HepG2 (cell line): ENCODE measurements around the gene NCOA4. TPM values are rescaled to one million over a fixed set of nuclear protein-coding genes. Genes with fewer than 3 reads are reported as not detected.

Source experiments
- CREB1 ChIP-seq, 2 experiments: fragments of 450-650 bp in 1 of 2; IDR thresholded peaks; 2 replicates each; pipeline ENCODE4 v1.6.1; 2016 to 2017; ENCODE audit warnings: control low read depth in 1 of 2, mild to moderate bottlenecking in 1 of 2, missing compliant biosample characterization in 1 of 2, missing genetic modification characterization in 1 of 2
- FOXA1 ChIP-seq, 2 experiments: fragments of 450-650 bp in 1 of 2; sonication (generic) in 1 of 2; formaldehyde crosslinking in 1 of 2; IDR thresholded peaks; 2 replicates each; pipeline versions ENCODE4 v1.4.0 to v1.6.1; 2016 to 2020; ENCODE audit warnings: missing genetic modification reagents in 1 of 2
- FOXA3 ChIP-seq: IDR thresholded peaks from 2 replicates; pipeline ENCODE4 v1.6.1; 2016; ENCODE audit warnings: missing genetic modification reagents, missing compliant biosample characterization
- GABPA ChIP-seq, 2 experiments: IDR thresholded peaks; 2 replicates each; pipeline ENCODE4 v1.6.1; 2011 to 2016; ENCODE audit warnings: low read depth in 2 of 2, low read length in 1 of 2, missing biosample characterization in 1 of 2, missing genetic modification characterization in 1 of 2
- GATAD1 ChIP-seq: IDR thresholded peaks from 2 replicates; pipeline ENCODE4 v1.6.1; 2016; ENCODE audit warnings: missing genetic modification reagents, missing compliant biosample characterization
- HNRNPK ChIP-seq: fragments of 200-400 bp; formaldehyde crosslinking; IDR thresholded peaks from 2 replicates; pipeline ENCODE4 v1.6.1; 2018; ENCODE audit warnings: low read length, low read depth, moderate library complexity, mild to moderate bottlenecking; ENCODE audit not compliant: poor library complexity, severe bottlenecking
- LBX2 ChIP-seq: sonication (generic); formaldehyde crosslinking; IDR thresholded peaks from 2 replicates; pipeline ENCODE4 v1.5.0; 2020; ENCODE audit warnings: missing genetic modification reagents, mild to moderate bottlenecking, borderline replicate concordance
- MTA1 ChIP-seq: sonication (generic); formaldehyde crosslinking; IDR thresholded peaks from 2 replicates; pipeline ENCODE4 v1.4.0; 2020; ENCODE audit warnings: missing genetic modification reagents, mild to moderate bottlenecking, borderline replicate concordance
- MTERF4 ChIP-seq: sonication (generic); formaldehyde crosslinking; IDR thresholded peaks from 2 replicates; pipeline ENCODE4 v1.8.0; 2023; ENCODE audit warnings: mild to moderate bottlenecking, missing genetic modification reagents
- SAP130 ChIP-seq: IDR thresholded peaks from 2 replicates; pipeline ENCODE4 v1.6.1; 2016; ENCODE audit warnings: low read depth
- TMF1 ChIP-seq: sonication (generic); formaldehyde crosslinking; IDR thresholded peaks from 2 replicates; pipeline ENCODE4 v1.8.1; 2022; ENCODE audit warnings: low read depth, missing genetic modification reagents
- TP53 ChIP-seq: sonication (generic); formaldehyde crosslinking; conservative IDR thresholded peaks from 2 replicates; pipeline ENCODE4 v1.4.0; 2020; ENCODE audit warnings: missing genetic modification reagents
- ZBTB1 ChIP-seq: sonication (generic); formaldehyde crosslinking; IDR thresholded peaks from 2 replicates; pipeline ENCODE4 v1.4.0; 2020; ENCODE audit warnings: missing genetic modification reagents, borderline replicate concordance
- ZBTB39 ChIP-seq: sonication (generic); formaldehyde crosslinking; IDR thresholded peaks from 2 replicates; pipeline ENCODE4 v1.5.0; 2020; ENCODE audit warnings: missing genetic modification reagents
- ZNF414 ChIP-seq: sonication (generic); formaldehyde crosslinking; IDR thresholded peaks from 2 replicates; pipeline ENCODE4 v1.5.0; 2020; ENCODE audit warnings: missing genetic modification reagents
- ZNF710 ChIP-seq: sonication (generic); formaldehyde crosslinking; IDR thresholded peaks from 2 replicates; pipeline ENCODE4 v1.5.0; 2020; ENCODE audit warnings: mild to moderate bottlenecking, missing genetic modification reagents, borderline replicate concordance
- ZNF775 ChIP-seq: sonication (generic); formaldehyde crosslinking; IDR thresholded peaks from 2 replicates; pipeline ENCODE4 v1.4.0; 2020; ENCODE audit warnings: missing genetic modification reagents, mild to moderate bottlenecking, moderate library complexity, borderline replicate concordance
- ZNF777 ChIP-seq: sonication (generic); formaldehyde crosslinking; IDR thresholded peaks from 2 replicates; pipeline ENCODE4 v1.4.0; 2020; ENCODE audit warnings: missing genetic modification reagents
- ZNF780A ChIP-seq: sonication (generic); formaldehyde crosslinking; IDR thresholded peaks from 2 replicates; pipeline ENCODE4 v1.8.0; 2022; ENCODE audit warnings: mild to moderate bottlenecking, missing genetic modification reagents, moderate library complexity
- ZNF788 ChIP-seq: sonication (generic); formaldehyde crosslinking; IDR thresholded peaks from 2 replicates; pipeline ENCODE4 v1.5.0; 2020; ENCODE audit warnings: mild to moderate bottlenecking, missing genetic modification reagents, borderline replicate concordance
- polyA plus RNA-seq, 8 experiments: library from polyadenylated mRNA; depleted of rRNA in 3 of 8; stranded (reverse) in 7 of 8; unstranded in 1 of 8; fragments of >200 nt; fragmentation: Illumina TruSeq in 4 of 8; extraction: Trizol in 4 of 8; gene quantifications; 2 replicates each; pipeline versions ENCODE4 v1.2.1 to v1.2.3, GENCODE V29; 2011 to 2016; ENCODE audit warnings: low read depth in 4 of 8, missing spikeins in 1 of 8, mixed read lengths in 1 of 8; ENCODE audit not compliant: insufficient read depth in 1 of 8
- total RNA-seq, 5 experiments: library from RNA; depleted of rRNA; stranded (reverse); fragments of >200 nt; fragmentation: Illumina TruSeq; extraction: Trizol; gene quantifications; 2 replicates each; pipeline ENCODE4 v1.2.3, GENCODE V29; 2016; ENCODE audit warnings: low read depth in 1 of 5

Gene NCOA4
- total and polyA plus RNA-seq, 2 of the 13 experiments (the other 11 are each of a cell fraction or from before 2014, with no cell fraction given), result 306 to 400 TPM

GRCh38 chr10:45997994-45998763, 32.2 kb downstream of the NCOA4 start (continued):
- TF ChIP-seq FOXA1 (IDR thresholded peaks at IDR 0.05) (peak; percentile 76), FOXA1 (CRISPR knock-in tag; IDR thresholded peaks at IDR 0.05) (peak; percentile 95), LBX2 (no peak), ZBTB1 (CRISPR knock-in tag) (no peak), ZNF775 (no peak), HNRNPK (no peak), TP53 (CRISPR knock-in tag) (no peak), ZBTB39 (CRISPR knock-in tag) (peak; percentile 98), GABPA (IDR thresholded peaks at IDR 0.05; ENCODE audit: low read depth, low read length) (no peak), GABPA (CRISPR knock-in tag; IDR thresholded peaks at IDR 0.05; ENCODE audit: low read depth) (peak; percentile 69), MTERF4 (no peak), FOXA3 (peak; percentile 95), ZNF780A (CRISPR knock-in tag) (no peak), ZNF777 (CRISPR knock-in tag) (no peak), ZNF788 (no peak), MTA1 (no peak; the same call in 1 of the 2 replicates), ZNF414 (CRISPR knock-in tag) (peak; percentile 91; the same call in 1 of the 2 replicates), TMF1 (0 out of 2 replicates have a peak, but pooled peaks have one; percentile 55), GATAD1 (0 out of 2 replicates have a peak, but pooled peaks have one; percentile 40), ZNF710 (peak; percentile 73; the same call in 1 of the 2 replicates), CREB1 (IDR thresholded peaks at IDR 0.05) (no peak), CREB1 (CRISPR knock-in tag; IDR thresholded peaks at IDR 0.05) (peak; percentile 77), SAP130 (CRISPR knock-in tag) (peak; percentile 83)
